ENCODE results near the gene UBR1.

UBR1 gene

GRCh38 chr15:43105778-43106485, at the start of gene UBR1:
Gene UBR1, minus strand, starts transcription at chr15:43106038. Its CDS starts 16 bp downstream, at chr15:43106022.
- peak; percentile 71 for DNase-seq (ENCODE audit: low read depth)
- TF ChIP-seq CTCF (IDR thresholded peaks at IDR 0.05; ENCODE audit: control insufficient read depth, extremely low read depth, insufficient read depth), result no peak
- peak within 1 kb of the TSS; percentile 95 for H3K4me3 ChIP-seq (ENCODE audit: low read depth, low read length)

- TF ChIP-seq CTCF (IDR thresholded peaks at IDR 0.05; ENCODE audit: control insufficient read depth, extremely low read depth, insufficient read depth), result no peak
- no peak for DNase-seq (ENCODE audit: low read depth)
- no peak overlapping the region for H3K4me3 ChIP-seq (ENCODE audit: low read depth, low read length)
Observed at GRCh38 chr15:43153269-43153668, 47.4 kb upstream of the UBR1 start.

GRCh38 chr15:43151688-43152087, 45.9 kb upstream of the UBR1 start:
- no peak for TF ChIP-seq CTCF (IDR thresholded peaks at IDR 0.05; ENCODE audit: control insufficient read depth, extremely low read depth, insufficient read depth)
- H3K4me3 ChIP-seq (ENCODE audit: low read depth, low read length), result no peak overlapping the region
- DNase-seq (ENCODE audit: low read depth), result no peak

- no peak for DNase-seq (ENCODE audit: low read depth)
- no peak overlapping the region for H3K4me3 ChIP-seq (ENCODE audit: low read depth, low read length)
- TF ChIP-seq CTCF (IDR thresholded peaks at IDR 0.05; ENCODE audit: control insufficient read depth, extremely low read depth, insufficient read depth), result no peak
Observed at GRCh38 chr15:43150191-43150929, 44.5 kb upstream of the UBR1 start.

- no peak for TF ChIP-seq CTCF (IDR thresholded peaks at IDR 0.05; ENCODE audit: control insufficient read depth, extremely low read depth, insufficient read depth)
- DNase-seq (ENCODE audit: low read depth), result no peak
- H3K4me3 ChIP-seq (ENCODE audit: low read depth, low read length), result no peak overlapping the region
Observed at GRCh38 chr15:43146184-43146583, 40.3 kb upstream of the UBR1 start.

- TF ChIP-seq CTCF (IDR thresholded peaks at IDR 0.05; ENCODE audit: control insufficient read depth, extremely low read depth, insufficient read depth), result no peak
- DNase-seq (ENCODE audit: low read depth), result no peak
- no peak overlapping the region for H3K4me3 ChIP-seq (ENCODE audit: low read depth, low read length)
Observed at GRCh38 chr15:43144512-43144911, 38.7 kb upstream of the UBR1 start.

Measured in LNCaP clone FGC (cell line).